ENCODE measurements around the gene HNRNPL.
A peak's percentile ranks its signal among the peaks of the same experiment; 100 is the strongest.
"Not testable (repeated sequence)": the region's sequence is repeated elsewhere in the genome, so short reads cannot be mapped to it uniquely, and the experiment has no call there.

The HNRNPL gene

GRCh38 chr19:38869836-38870607, 20.2 kb upstream of the HNRNPL start:
- H3K4me3 ChIP-seq (ENCODE audit: insufficient read depth, low read depth, low read length), result peak overlapping the region; percentile 14
- 30 to 32% methylated on average over 62 of the region's 62 CpGs for WGBS, 2 experiments

GRCh38 chr19:38869160-38869835, 19.5 kb upstream of the HNRNPL start:
- no peaks in the 10 kb centered on the region for H3K9me3 ChIP-seq (ENCODE audit: control insufficient read depth, low read length)
- WGBS, 2 experiments, result 66% methylated on average over 34 of the region's 34 CpGs
- peaks cover 16% of the 10 kb centered on the region for H3K27me3 ChIP-seq (ENCODE audit: control insufficient read depth, insufficient read depth, low read length, poor library complexity, severe bottlenecking)
- H3K4me1 ChIP-seq (ENCODE audit: control insufficient read depth, insufficient read depth, low read length), result no peaks in the 10 kb centered on the region
- H3K27ac ChIP-seq (ENCODE audit: insufficient read depth, low read depth, low read length, poor library complexity, severe bottlenecking), result no peak overlapping the region
- no peaks in the 10 kb centered on the region for H3K36me3 ChIP-seq (ENCODE audit: control insufficient read depth, insufficient read depth, low read length)
- H3K4me3 ChIP-seq (ENCODE audit: insufficient read depth, low read depth, low read length), result peak overlapping the region; percentile 14

More at GRCh38 chr19:38869836-38870607, 20.2 kb upstream of the HNRNPL start:
- Histone ChIP-seq H3K27me3 (ENCODE audit: control insufficient read depth, insufficient read depth, low read length, poor library complexity, severe bottlenecking) (peaks cover 16% of the 10 kb centered on the region), H3K4me1 (ENCODE audit: control insufficient read depth, insufficient read depth, low read length) (no peaks in the 10 kb centered on the region), H3K9me3 (ENCODE audit: control insufficient read depth, low read length) (no peaks in the 10 kb centered on the region), H3K36me3 (ENCODE audit: control insufficient read depth, insufficient read depth, low read length) (no peaks in the 10 kb centered on the region), H3K27ac (ENCODE audit: insufficient read depth, low read depth, low read length, poor library complexity, severe bottlenecking) (no peak overlapping the region)

DNA sequence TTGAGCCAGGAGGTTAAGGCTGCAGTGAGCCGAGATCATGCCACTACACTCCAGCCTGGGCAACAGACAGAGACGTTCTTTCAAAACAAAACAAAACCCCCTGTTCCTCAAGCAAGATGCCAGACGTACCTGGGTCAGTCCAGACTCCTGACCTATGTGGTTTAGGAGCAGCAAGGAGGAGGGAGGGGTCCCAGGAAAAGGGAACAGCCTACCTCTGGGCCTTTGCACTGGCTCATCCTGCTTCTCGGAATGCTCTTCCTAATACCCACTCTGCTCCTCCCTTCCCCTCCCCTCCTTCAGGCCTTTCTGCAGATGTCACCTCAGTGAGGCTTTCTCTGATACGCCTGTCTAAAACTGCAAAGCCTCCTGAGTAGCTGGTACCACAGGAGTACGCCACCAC, 18.8 kb upstream of the HNRNPL start:
- WGBS, 2 experiments, result 88 to 91% methylated on average over 6 of the region's 6 CpGs
- no peaks in the 10 kb centered on the region for H3K36me3 ChIP-seq (ENCODE audit: control insufficient read depth, insufficient read depth, low read length)
- H3K4me3 ChIP-seq (ENCODE audit: insufficient read depth, low read depth, low read length), result no peak overlapping the region
- H3K9me3 ChIP-seq (ENCODE audit: control insufficient read depth, low read length), result no peaks in the 10 kb centered on the region
- H3K27ac ChIP-seq (ENCODE audit: insufficient read depth, low read depth, low read length, poor library complexity, severe bottlenecking), result no peak overlapping the region
- no peaks in the 10 kb centered on the region for H3K4me1 ChIP-seq (ENCODE audit: control insufficient read depth, insufficient read depth, low read length)
- peaks cover 16% of the 10 kb centered on the region for H3K27me3 ChIP-seq (ENCODE audit: control insufficient read depth, insufficient read depth, low read length, poor library complexity, severe bottlenecking)

- Histone ChIP-seq H3K4me1 (ENCODE audit: control insufficient read depth, insufficient read depth, low read length) (no peaks in the 10 kb centered on the region), H3K36me3 (ENCODE audit: control insufficient read depth, insufficient read depth, low read length) (no peaks in the 10 kb centered on the region), H3K4me3 (ENCODE audit: insufficient read depth, low read depth, low read length) (no peak overlapping the region), H3K9me3 (ENCODE audit: control insufficient read depth, low read length) (no peaks in the 10 kb centered on the region), H3K27ac (ENCODE audit: insufficient read depth, low read depth, low read length, poor library complexity, severe bottlenecking) (no peak overlapping the region), H3K27me3 (ENCODE audit: control insufficient read depth, insufficient read depth, low read length, poor library complexity, severe bottlenecking) (peaks cover 16% of the 10 kb centered on the region)
- WGBS, 2 experiments, result 92 to 96% methylated on average over 8 of the region's 10 CpGs
Measured at GRCh38 chr19:38867171-38867780, 17.5 kb upstream of the HNRNPL start.

DNA sequence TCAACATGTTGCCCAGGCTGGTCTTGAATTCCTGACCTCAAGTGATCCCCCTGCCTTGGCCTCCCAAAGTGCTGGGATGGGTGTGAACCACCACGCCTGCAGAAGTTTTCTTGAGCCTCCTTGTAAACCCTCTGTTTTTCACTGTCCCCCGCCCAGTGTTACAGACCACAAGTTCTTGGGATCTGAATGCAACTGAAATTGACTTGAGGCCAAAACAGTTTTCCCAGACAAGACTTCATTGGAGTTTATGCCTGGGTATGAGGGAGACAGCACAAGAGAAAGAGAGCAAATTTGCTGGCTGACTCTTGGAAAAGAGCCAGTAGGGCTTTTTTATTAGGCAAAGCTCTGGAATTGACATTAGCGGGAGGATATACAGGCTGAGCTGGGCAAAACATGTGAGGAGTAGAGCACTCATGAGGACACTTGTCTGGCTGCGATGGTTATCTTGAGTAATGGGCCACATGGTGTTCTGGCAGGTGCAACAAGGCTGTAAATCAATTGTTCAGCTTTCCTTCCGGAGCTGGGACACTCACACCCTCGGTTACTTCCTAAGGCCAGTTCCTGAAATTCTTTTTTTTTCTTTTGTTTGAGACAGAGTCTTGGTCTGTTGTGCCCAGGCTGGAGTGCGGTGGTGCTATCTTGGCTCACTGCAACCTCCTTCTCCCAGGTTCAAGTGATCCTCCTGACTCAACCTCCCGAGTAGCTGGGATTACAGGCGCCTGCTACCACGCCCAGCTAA, 12.7 kb upstream of the HNRNPL start:
- Histone ChIP-seq H3K4me3 (ENCODE audit: insufficient read depth, low read depth, low read length) (no peak overlapping the region), H3K27me3 (ENCODE audit: control insufficient read depth, insufficient read depth, low read length, poor library complexity, severe bottlenecking) (no peaks in the 10 kb centered on the region), H3K27ac (ENCODE audit: insufficient read depth, low read depth, low read length, poor library complexity, severe bottlenecking) (no peak overlapping the region), H3K36me3 (ENCODE audit: control insufficient read depth, insufficient read depth, low read length) (no peaks in the 10 kb centered on the region), H3K4me1 (ENCODE audit: control insufficient read depth, insufficient read depth, low read length) (no peaks in the 10 kb centered on the region), H3K9me3 (ENCODE audit: control insufficient read depth, low read length) (no peaks in the 10 kb centered on the region)
- WGBS, 2 experiments, result 93% methylated on average over 10 of the region's 10 CpGs

GRCh38 chr19:38861368-38861767, 11.6 kb upstream of the HNRNPL start:
- H3K4me1 ChIP-seq (ENCODE audit: control insufficient read depth, insufficient read depth, low read length), result no peaks in the 10 kb centered on the region
- H3K27ac ChIP-seq (ENCODE audit: insufficient read depth, low read depth, low read length, poor library complexity, severe bottlenecking), result no peak overlapping the region
- no peaks in the 10 kb centered on the region for H3K36me3 ChIP-seq (ENCODE audit: control insufficient read depth, insufficient read depth, low read length)
- H3K4me3 ChIP-seq (ENCODE audit: insufficient read depth, low read depth, low read length), result no peak overlapping the region
- no peaks in the 10 kb centered on the region for H3K27me3 ChIP-seq (ENCODE audit: control insufficient read depth, insufficient read depth, low read length, poor library complexity, severe bottlenecking)
- 89 to 94% methylated on average over 3 of the region's 3 CpGs for WGBS, 2 experiments
- H3K9me3 ChIP-seq (ENCODE audit: control insufficient read depth, low read length), result no peaks in the 10 kb centered on the region

GRCh38 chr19:38859631-38860204, 9.9 kb upstream of the HNRNPL start:
- H3K4me3 ChIP-seq (ENCODE audit: insufficient read depth, low read depth, low read length); H3K36me3 ChIP-seq (ENCODE audit: control insufficient read depth, insufficient read depth, low read length); H3K27ac ChIP-seq (ENCODE audit: insufficient read depth, low read depth, low read length, poor library complexity, severe bottlenecking); H3K4me1 ChIP-seq (ENCODE audit: control insufficient read depth, insufficient read depth, low read length); H3K9me3 ChIP-seq (ENCODE audit: control insufficient read depth, low read length); H3K27me3 ChIP-seq (ENCODE audit: control insufficient read depth, insufficient read depth, low read length, poor library complexity, severe bottlenecking): not testable (repeated sequence)
- 90% methylated on average over 21 of the region's 21 CpGs for WGBS, 2 experiments

DNA sequence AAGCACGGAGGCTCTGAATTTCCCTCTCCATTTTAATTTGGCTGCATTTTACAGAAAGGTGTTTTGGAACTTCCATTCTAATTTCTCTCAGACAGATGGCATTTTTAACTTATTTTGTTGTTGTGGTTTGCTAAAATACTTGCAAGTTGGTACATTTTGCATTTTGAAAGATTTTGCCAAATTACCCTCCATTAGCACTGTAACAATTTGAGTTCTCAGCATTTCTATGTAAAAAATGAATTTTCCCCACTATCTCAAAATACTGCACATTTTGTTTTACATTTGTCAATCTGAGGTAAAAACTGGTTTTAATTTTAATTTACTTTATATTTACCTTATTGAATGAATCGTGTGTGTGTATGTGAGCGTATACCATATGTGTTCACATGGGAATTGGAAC, 7.0 kb upstream of the HNRNPL start:
- Histone ChIP-seq H3K4me1 (ENCODE audit: control insufficient read depth, insufficient read depth, low read length) (no peaks in the 10 kb centered on the region), H3K27ac (ENCODE audit: insufficient read depth, low read depth, low read length, poor library complexity, severe bottlenecking) (no peak overlapping the region), H3K27me3 (ENCODE audit: control insufficient read depth, insufficient read depth, low read length, poor library complexity, severe bottlenecking) (no peaks in the 10 kb centered on the region), H3K4me3 (ENCODE audit: insufficient read depth, low read depth, low read length) (no peak overlapping the region), H3K9me3 (ENCODE audit: control insufficient read depth, low read length) (no peaks in the 10 kb centered on the region), H3K36me3 (ENCODE audit: control insufficient read depth, insufficient read depth, low read length) (no peaks in the 10 kb centered on the region)
- WGBS, 2 experiments, result 94 to 97% methylated on average over 3 of the region's 3 CpGs

GRCh38 chr19:38855751-38856150, 6.0 kb upstream of the HNRNPL start:
- H3K4me1 ChIP-seq (ENCODE audit: control insufficient read depth, insufficient read depth, low read length); H3K9me3 ChIP-seq (ENCODE audit: control insufficient read depth, low read length); H3K36me3 ChIP-seq (ENCODE audit: control insufficient read depth, insufficient read depth, low read length); H3K27me3 ChIP-seq (ENCODE audit: control insufficient read depth, insufficient read depth, low read length, poor library complexity, severe bottlenecking); H3K27ac ChIP-seq (ENCODE audit: insufficient read depth, low read depth, low read length, poor library complexity, severe bottlenecking); H3K4me3 ChIP-seq (ENCODE audit: insufficient read depth, low read depth, low read length): not testable (repeated sequence)
- whole genome bisulfite sequencing, 2 experiments, result 91% methylated on average over 28 to 34 of the region's 37 CpGs
